ENCODE results near the gene IDH3G. TPM values are rescaled to one million over a fixed set of nuclear protein-coding genes. Genes with fewer than 3 reads are reported as not detected.
A peak's percentile ranks its signal among the peaks of the same experiment; 100 is the strongest.

The IDH3G gene
- total RNA-seq (2021; ENCODE audit: unreplicated experiment) (89.4 TPM), Bru-seq, nascent RNA (percentile 80 among the genes with signal in this experiment), BruChase-seq, experiment 1, labeled RNA remaining after a 2-hour chase (percentile 83 among the genes with signal in this experiment), BruChase-seq, experiment 2, labeled RNA remaining after a 6-hour chase (percentile 86 among the genes with signal in this experiment)
- polyA plus RNA-seq (2012; ENCODE audit: insufficient read length) = 205 TPM
- long read RNA-seq, partial matches to known transcripts = 48 of 168 reads
- long read RNA-seq, other reads (novel, unspliced or antisense) = 120 of 168 reads

- peaks cover 22% of the 10 kb centered on the region for H3K4me1 ChIP-seq (ENCODE audit: control insufficient read depth, insufficient read depth, low read length)
- no peaks in the 10 kb centered on the region for H3K9me3 ChIP-seq (ENCODE audit: control insufficient read depth, insufficient read depth, low read depth, low read length)
- H3K27ac ChIP-seq (ENCODE audit: low read length) = peak within 1 kb of the TSS; percentile 97
- peaks cover 3% of the 10 kb centered on the region for H3K36me3 ChIP-seq (ENCODE audit: control insufficient read depth, insufficient read depth, low read length)
- POLR2A ChIA-PET = no interaction called here
- DNase-seq (ENCODE audit: low read depth, low spot score) = peak; percentile 91
- peak; percentile 84; the same call in 1 of the 2 replicates for TF ChIP-seq SIN3A (IDR thresholded peaks at IDR 0.05; ENCODE audit: borderline replicate concordance, insufficient read depth, low read depth, low read length)
- peak in 1 of 2 experiments; percentile 43; a peak in 1 of 4 replicates for TF ChIP-seq REST (IDR thresholded peaks at IDR 0.05; ENCODE audit: insufficient read depth in 1 of 2, low read depth in 2 of 2, low read length in 1 of 2)
- peak; percentile 72; the same call in 1 of the 2 replicates for TF ChIP-seq POLR2AphosphoS5 (IDR thresholded peaks at IDR 0.05; ENCODE audit: low read depth, low read length)
- no peak for TF ChIP-seq CTCF (IDR thresholded peaks at IDR 0.05)
- TF ChIP-seq TCF7L2 (IDR thresholded peaks at IDR 0.05; ENCODE audit: low read depth, low read length) = no peak; the same call in 1 of the 2 replicates
- no TSS peak for BruUV-seq (replicated peaks)
- CTCF ChIA-PET = interaction anchor here (0.6 kb wide), 1 partner anchor 28 kb away, joined by 5 read pairs; no protein-coding TSS in a partner anchor
- no peaks in the 10 kb centered on the region for H3K27me3 ChIP-seq (ENCODE audit: control insufficient read depth, insufficient read depth, low read length)
- intact Hi-C loops (cut with micrococcal nuclease; ENCODE audit: unreplicated experiment) = no loop called here
- peak within 1 kb of the TSS; percentile 69 to 95 for H3K4me3 ChIP-seq (ENCODE audit: low read depth in 2 of 2, low read length in 2 of 2)
- ATAC-seq = peak; percentile 96
- in situ Hi-C loops (cut with HindIII; ENCODE audit: low pct_unique_long_range_greater_than_20kb, low sequenced_read_pairs) = no loop called here
Observed at GRCh38 chrX:153794018-153794896, at the start of gene IDH3G, which contains the start of gene SSR4. TSS of gene IDH3G (minus strand) at chrX:153794375. CDS start at chrX:153794326, 49 bp downstream. TSS of gene SSR4 (plus strand) at chrX:153794668. CDS start at chrX:153794688, 20 bp downstream.

- H3K27ac ChIP-seq (ENCODE audit: low read length) = no peak overlapping the region
- no peaks in the 10 kb centered on the region for H3K4me1 ChIP-seq (ENCODE audit: control insufficient read depth, insufficient read depth, low read length)
- CTCF ChIA-PET = interaction anchor here (0.6 kb wide), 1 partner anchor 9 kb away, joined by 3 read pairs; no protein-coding TSS in a partner anchor
- no TSS peak for BruUV-seq (replicated peaks)
- H3K9me3 ChIP-seq (ENCODE audit: control insufficient read depth, insufficient read depth, low read depth, low read length) = no peaks in the 10 kb centered on the region
- ATAC-seq = no peak
- POLR2A ChIA-PET = no interaction called here
- no peak for DNase-seq (ENCODE audit: low read depth, low spot score)
- in situ Hi-C loops (cut with HindIII; ENCODE audit: low pct_unique_long_range_greater_than_20kb, low sequenced_read_pairs) = no loop called here
- no peak overlapping the region for H3K4me3 ChIP-seq (ENCODE audit: low read depth in 2 of 2, low read length in 2 of 2)
- no peaks in the 10 kb centered on the region for H3K36me3 ChIP-seq (ENCODE audit: control insufficient read depth, insufficient read depth, low read length)
- no peaks in the 10 kb centered on the region for H3K27me3 ChIP-seq (ENCODE audit: control insufficient read depth, insufficient read depth, low read length)
- TF ChIP-seq REST (IDR thresholded peaks at IDR 0.05; ENCODE audit: insufficient read depth in 1 of 2, low read depth in 2 of 2, low read length in 1 of 2) (no peak), CTCF (IDR thresholded peaks at IDR 0.05) (no peak)
- intact Hi-C loops (cut with micrococcal nuclease; ENCODE audit: unreplicated experiment) = no loop called here
Observed at GRCh38 chrX:153836921-153837320, 42.7 kb upstream of the IDH3G start.
